Measurements from ENCODE around the gene CYSTM1.

DNA sequence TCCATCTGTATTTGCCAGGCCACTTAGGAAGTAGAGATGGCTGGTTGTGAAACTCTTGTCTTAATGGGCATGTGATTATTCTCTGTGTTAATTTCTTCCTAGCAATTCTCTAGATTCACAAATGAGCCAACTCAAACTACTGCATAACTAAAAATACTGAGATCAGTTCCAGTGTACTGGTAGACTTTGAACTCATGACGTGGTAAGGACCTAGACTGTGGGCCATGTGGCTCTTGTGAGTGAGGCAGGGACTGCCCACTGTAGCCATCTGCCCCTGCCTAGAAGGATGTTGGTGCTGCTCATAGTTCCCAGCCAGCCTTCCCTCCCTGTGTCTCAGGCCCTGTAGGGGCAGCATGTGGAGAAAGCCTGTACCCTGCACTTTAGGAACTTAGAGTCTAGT lies 47.4 kb downstream of the CYSTM1 start:
- TF ChIP-seq, protein P1, sequence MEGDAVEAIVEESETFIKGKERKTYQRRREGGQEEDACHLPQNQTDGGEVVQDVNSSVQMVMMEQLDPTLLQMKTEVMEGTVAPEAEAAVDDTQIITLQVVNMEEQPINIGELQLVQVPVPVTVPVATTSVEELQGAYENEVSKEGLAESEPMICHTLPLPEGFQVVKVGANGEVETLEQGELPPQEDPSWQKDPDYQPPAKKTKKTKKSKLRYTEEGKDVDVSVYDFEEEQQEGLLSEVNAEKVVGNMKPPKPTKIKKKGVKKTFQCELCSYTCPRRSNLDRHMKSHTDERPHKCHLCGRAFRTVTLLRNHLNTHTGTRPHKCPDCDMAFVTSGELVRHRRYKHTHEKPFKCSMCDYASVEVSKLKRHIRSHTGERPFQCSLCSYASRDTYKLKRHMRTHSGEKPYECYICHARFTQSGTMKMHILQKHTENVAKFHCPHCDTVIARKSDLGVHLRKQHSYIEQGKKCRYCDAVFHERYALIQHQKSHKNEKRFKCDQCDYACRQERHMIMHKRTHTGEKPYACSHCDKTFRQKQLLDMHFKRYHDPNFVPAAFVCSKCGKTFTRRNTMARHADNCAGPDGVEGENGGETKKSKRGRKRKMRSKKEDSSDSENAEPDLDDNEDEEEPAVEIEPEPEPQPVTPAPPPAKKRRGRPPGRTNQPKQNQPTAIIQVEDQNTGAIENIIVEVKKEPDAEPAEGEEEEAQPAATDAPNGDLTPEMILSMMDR (IDR thresholded peaks at IDR 0.05), result no peak
- no peak for TF ChIP-seq POLR2AphosphoS5 (IDR thresholded peaks at IDR 0.05)
- no peak for TF ChIP-seq POLR2A (IDR thresholded peaks at IDR 0.05)
